Body of pancreas (tissue), 4 donors: ENCODE results near the gene AMHR2.

Source experiments
- CTCF ChIP-seq, 7 experiments: fragments of 450-650 bp in 4 of 7; fragments of 200-600 bp in 3 of 7; sonication (generic) in 3 of 7; IDR thresholded peaks; one replicate each; pipeline ENCODE4 v1.5.1; 2016 to 2019; ENCODE audit warnings: antibody characterized with exemption in 7 of 7
- POLR2A ChIP-seq, 3 donors: fragments of 450-650 bp; IDR thresholded peaks; one replicate each; pipeline ENCODE4 v1.6.1; 2016; ENCODE audit warnings: antibody characterized with exemption in 3 of 3, mild to moderate bottlenecking in 2 of 3

GRCh38 chr12:53476769-53477209 is 53.1 kb downstream of the AMHR2 start:
- TF ChIP-seq CTCF (IDR thresholded peaks at IDR 0.05): peak in 1 of 7 experiments; percentile 18
- TF ChIP-seq POLR2A (IDR thresholded peaks at IDR 0.05): no peak
